Fibroblast of mammary gland (primary cell): Measurements from ENCODE around the gene OPALIN.

Experiments
- DNase-seq: peaks from one replicate; pipeline ENCODE4 v3.0.0-alpha.2; 2010; ENCODE audit warnings: low read depth
- H3K4me3 ChIP-seq: 2 replicates; pipeline ENCODE4 v1.5.1; 2011; ENCODE audit warnings: low read depth, mild to moderate bottlenecking, low read length, moderate library complexity; ENCODE audit not compliant: control insufficient read depth
- TF ChIP-seq, protein P1 (sequence below): conservative IDR thresholded peaks from 2 replicates; pipeline ENCODE4 v1.5.1; 2011; ENCODE audit warnings: low read depth, low read length, inconsistent platforms; ENCODE audit not compliant: control insufficient read depth, insufficient read depth

OPALIN gene, protein sequence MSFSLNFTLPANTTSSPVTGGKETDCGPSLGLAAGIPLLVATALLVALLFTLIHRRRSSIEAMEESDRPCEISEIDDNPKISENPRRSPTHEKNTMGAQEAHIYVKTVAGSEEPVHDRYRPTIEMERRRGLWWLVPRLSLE

DNA sequence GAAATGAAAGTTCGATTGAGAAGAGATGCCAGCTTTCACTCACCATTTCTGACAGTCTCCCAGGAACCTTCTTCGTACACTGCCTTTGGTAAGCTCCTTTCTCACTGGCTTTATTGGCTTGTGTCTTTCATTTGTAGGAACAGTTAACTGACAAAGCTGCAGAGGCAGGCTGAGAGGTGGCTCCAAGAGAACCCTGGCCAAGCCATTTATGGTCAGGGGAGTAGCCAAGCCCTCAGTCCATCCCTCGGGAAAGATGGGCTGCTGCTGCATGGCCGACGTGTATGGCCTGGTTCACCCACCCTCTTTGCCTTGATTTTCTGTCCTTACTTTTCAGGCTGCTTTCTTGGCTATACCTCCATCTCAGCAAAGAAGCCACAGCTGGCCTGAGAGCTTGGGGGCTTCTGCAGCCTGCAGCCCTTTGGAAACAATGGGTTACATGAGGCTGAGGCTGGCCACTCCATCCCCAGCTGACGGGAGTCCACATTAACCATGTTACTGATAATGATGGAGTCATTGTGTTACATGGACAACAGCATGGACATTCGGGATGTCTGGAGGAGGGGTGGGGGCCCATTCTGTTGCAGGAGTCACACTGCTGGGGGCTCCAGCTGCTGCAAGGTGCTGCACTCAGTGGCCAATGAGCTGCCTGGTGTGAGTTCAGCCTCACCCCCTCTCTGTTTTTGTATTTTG lies at the start of gene OPALIN:
OPALIN (minus strand) TSS at position 152 of the 690 bp plus-strand sequence; CDS start at position 46, 106 bp downstream.
- no peak within 1 kb of the TSS for H3K4me3 ChIP-seq
- DNase-seq = no peak
- TF ChIP-seq, protein P1, sequence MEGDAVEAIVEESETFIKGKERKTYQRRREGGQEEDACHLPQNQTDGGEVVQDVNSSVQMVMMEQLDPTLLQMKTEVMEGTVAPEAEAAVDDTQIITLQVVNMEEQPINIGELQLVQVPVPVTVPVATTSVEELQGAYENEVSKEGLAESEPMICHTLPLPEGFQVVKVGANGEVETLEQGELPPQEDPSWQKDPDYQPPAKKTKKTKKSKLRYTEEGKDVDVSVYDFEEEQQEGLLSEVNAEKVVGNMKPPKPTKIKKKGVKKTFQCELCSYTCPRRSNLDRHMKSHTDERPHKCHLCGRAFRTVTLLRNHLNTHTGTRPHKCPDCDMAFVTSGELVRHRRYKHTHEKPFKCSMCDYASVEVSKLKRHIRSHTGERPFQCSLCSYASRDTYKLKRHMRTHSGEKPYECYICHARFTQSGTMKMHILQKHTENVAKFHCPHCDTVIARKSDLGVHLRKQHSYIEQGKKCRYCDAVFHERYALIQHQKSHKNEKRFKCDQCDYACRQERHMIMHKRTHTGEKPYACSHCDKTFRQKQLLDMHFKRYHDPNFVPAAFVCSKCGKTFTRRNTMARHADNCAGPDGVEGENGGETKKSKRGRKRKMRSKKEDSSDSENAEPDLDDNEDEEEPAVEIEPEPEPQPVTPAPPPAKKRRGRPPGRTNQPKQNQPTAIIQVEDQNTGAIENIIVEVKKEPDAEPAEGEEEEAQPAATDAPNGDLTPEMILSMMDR = no peak

DNA sequence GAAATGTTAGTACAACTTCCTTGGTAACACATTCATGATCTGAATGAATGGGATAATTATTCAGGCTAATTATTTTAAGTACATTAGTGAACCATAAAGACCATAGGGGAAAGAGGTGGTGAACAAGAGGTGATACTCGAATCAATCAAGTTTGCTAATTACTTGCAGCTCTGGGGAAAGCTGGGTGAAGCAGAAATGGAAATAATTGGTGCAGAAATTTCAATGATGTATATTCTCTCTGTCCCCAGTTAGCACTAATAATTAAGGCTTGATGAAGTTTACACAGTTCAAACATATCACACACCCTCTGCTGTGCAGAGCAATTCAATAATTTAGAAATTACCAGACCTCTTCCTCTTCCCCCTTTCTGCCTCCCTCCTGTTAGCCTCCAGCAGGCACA lies 49.4 kb upstream of the OPALIN start:
- no peak overlapping the region for H3K4me3 ChIP-seq
- no peak for DNase-seq
- TF ChIP-seq, protein P1 = no peak

DNA sequence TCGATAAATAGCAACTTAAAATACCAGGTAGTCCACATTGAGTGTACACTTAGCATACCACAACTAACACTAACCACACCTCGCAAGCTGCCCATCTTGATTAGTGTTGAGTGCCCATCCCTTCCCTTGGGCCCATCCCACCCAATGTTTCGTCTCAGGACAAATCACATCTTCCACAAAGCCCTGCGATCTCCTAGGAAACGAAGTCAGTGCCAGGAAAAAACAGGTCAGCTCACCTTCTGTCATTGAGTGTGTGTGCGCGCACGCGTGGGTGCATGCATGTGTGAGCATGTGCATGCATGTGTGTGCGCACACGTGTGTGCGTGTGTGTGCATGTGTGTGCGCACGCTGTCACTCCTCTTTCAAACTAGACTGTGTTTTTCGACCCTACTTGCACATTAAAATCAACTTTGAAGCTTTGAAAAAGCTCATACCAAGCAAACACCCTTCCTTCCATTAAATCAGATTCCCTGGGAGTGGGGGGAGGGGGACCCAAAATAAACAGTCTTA lies 48.8 kb upstream of the OPALIN start:
- no peak for DNase-seq
- TF ChIP-seq, protein P1 = no peak
- no peak overlapping the region for H3K4me3 ChIP-seq

DNA sequence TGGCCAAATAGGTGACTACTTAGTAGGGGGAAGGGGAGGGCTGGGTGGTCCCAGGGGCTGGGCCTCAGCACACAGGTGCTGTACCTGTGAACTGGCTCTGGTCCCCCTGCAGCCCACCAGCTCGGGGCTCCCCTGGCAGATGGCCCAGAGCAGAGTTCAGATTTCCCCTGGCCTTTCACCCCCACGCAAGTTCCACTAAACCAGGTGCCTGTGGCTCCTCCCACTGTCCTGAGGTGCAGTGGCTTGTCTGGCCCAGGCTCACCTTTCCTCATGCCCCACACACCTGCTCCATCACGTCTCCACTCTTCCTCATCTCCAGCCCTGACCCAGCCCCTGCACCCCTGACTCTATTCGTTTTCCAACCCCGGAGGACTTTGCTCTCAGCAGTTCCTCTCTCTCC lies 47.3 kb upstream of the OPALIN start:
- no peak overlapping the region for H3K4me3 ChIP-seq
- no peak for DNase-seq
- TF ChIP-seq, protein P1 = no peak

DNA sequence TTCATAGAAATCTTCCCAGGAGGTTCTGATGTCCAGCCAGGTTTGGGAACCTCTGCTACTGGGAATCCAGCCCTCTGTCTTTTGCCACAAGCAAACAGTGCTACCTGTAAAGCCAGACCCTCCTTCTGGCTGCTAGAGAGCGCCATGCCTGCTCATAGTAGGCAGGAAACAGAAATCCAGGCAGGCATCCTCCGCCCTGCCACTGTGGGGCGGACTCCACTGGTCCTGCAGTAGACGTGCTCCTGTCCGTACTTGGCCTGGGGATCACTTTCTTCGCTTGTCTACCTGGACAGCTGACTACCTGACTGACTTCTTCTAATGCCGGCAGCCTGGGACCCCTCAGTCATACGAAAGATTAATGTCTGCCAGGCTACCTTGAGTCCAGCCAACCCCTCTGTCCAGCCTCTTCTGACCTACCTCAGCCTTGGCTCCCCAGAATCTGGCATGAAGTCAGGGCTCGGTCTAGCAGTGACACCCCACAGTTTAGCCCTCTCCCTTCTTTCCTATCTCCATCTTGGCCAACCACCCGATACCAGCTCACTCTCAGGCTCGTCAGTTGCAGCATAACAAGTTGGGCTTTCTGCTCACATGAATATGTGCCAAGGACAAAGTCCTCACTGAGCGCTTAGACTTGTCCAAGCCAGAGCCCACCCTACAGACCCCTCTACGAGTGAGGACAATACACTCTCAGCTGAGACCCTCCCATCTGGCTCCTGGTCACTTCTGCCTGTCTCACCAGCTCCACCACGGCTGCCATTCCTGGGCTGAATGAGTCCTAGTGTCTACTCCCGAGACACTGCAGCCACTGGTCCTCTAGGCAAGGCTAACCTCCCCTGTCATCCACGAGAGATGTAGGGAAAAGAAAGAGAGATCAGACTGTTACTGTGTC lies 43.9 kb upstream of the OPALIN start:
- DNase-seq = no peak
- no peak overlapping the region for H3K4me3 ChIP-seq
- TF ChIP-seq, protein P1 = no peak

DNA sequence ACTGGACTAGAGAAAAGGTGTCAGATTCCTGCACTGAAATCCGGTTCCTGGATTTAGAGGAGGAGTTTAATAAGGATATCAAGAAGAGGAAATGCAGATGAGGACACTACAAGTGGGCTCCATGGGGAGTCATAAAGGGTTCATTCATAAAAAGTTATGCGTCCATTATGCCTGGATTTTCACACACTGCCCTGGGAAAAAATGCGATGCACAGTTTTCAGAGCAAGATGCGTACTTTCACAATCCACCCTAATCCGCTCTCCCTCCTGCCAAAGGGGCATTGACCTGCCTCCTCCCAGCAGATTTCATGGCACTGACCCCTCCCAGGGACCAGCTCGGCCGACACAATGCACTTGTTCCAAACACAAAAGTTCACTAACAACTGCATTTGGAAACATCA lies 42.2 kb upstream of the OPALIN start:
- no peak for DNase-seq
- TF ChIP-seq, protein P1 = no peak
- H3K4me3 ChIP-seq = no peak overlapping the region
